GM21515 (cell line): ENCODE measurements around the gene CHN2.

ENCODE experiments used
- ATAC-seq: cut with Tn5 transposase; IDR thresholded peaks from one replicate; pipeline ENCODE4 v1.9.1; 2021; ENCODE audit not compliant: unreplicated experiment

The CHN2 gene

GRCh38 chr7:29304756-29305155 lies 110.2 kb downstream of the CHN2 start:
- no peak for ATAC-seq

GRCh38 chr7:29306319-29306991 lies 111.9 kb downstream of the CHN2 start:
- ATAC-seq: no peak

- ATAC-seq: no peak
Observed at GRCh38 chr7:29308424-29308823, 113.8 kb downstream of the CHN2 start.

GRCh38 chr7:29309041-29309854 lies 114.7 kb downstream of the CHN2 start:
- no peak for ATAC-seq

- no peak for ATAC-seq
Observed at GRCh38 chr7:29310625-29311024, 116.0 kb downstream of the CHN2 start.

- no peak for ATAC-seq
Observed at GRCh38 chr7:29311314-29311713, 116.7 kb downstream of the CHN2 start.

- ATAC-seq: no peak
Observed at GRCh38 chr7:29314148-29314547, 119.6 kb downstream of the CHN2 start.

GRCh38 chr7:29315122-29315891 lies 120.7 kb downstream of the CHN2 start:
- ATAC-seq: no peak

GRCh38 chr7:29315892-29316270 lies 121.3 kb downstream of the CHN2 start:
- no peak for ATAC-seq

GRCh38 chr7:29316926-29317325 lies 122.4 kb downstream of the CHN2 start:
- no peak for ATAC-seq

GRCh38 chr7:29318853-29319718 lies 124.5 kb downstream of the CHN2 start:
- no peak for ATAC-seq

- no peak for ATAC-seq
Observed at GRCh38 chr7:29319719-29320521, 125.3 kb downstream of the CHN2 start.

GRCh38 chr7:29320577-29320976 lies 126.0 kb downstream of the CHN2 start:
- no peak for ATAC-seq

- no peak for ATAC-seq
Observed at GRCh38 chr7:29322023-29322712, 127.6 kb downstream of the CHN2 start.

GRCh38 chr7:29325476-29325875 lies 130.9 kb downstream of the CHN2 start:
- no peak for ATAC-seq

GRCh38 chr7:29326864-29327263 lies 132.3 kb downstream of the CHN2 start:
- ATAC-seq: no peak

- no peak for ATAC-seq
Observed at GRCh38 chr7:29327455-29327854, 132.9 kb downstream of the CHN2 start.

- ATAC-seq: no peak
Observed at GRCh38 chr7:29328045-29328444, 133.5 kb downstream of the CHN2 start.

GRCh38 chr7:29328811-29329210 lies 134.2 kb downstream of the CHN2 start:
- no peak for ATAC-seq
